Activated naive CD4-positive, alpha-beta T cell treated with anti-CD3 and anti-CD28 coated beads, Interleukin-2, amount 50 U/mL, for 24 hours (primary cell): ENCODE results near the gene ILDR1.

ENCODE experiments used
- H3K27ac Mint-ChIP-seq: one replicate; pipeline ENCODE4 v1.8.0; 2021; ENCODE audit warnings: mild to moderate bottlenecking, mixed read lengths
- H3K27me3 Mint-ChIP-seq: one replicate; pipeline ENCODE4 v1.8.0; 2021; ENCODE audit warnings: mixed read lengths
- H3K36me3 Mint-ChIP-seq: one replicate; pipeline ENCODE4 v1.8.0; 2021; ENCODE audit warnings: mixed read lengths
- H3K4me1 Mint-ChIP-seq: one replicate; pipeline ENCODE4 v1.8.0; 2021; ENCODE audit warnings: mixed read lengths
- H3K4me3 Mint-ChIP-seq: one replicate; pipeline ENCODE4 v1.8.0; 2021; ENCODE audit warnings: mild to moderate bottlenecking, mixed read lengths
- H3K9me3 Mint-ChIP-seq: one replicate; pipeline ENCODE4 v1.8.0; 2021; ENCODE audit warnings: mixed read lengths

The ILDR1 gene

DNA sequence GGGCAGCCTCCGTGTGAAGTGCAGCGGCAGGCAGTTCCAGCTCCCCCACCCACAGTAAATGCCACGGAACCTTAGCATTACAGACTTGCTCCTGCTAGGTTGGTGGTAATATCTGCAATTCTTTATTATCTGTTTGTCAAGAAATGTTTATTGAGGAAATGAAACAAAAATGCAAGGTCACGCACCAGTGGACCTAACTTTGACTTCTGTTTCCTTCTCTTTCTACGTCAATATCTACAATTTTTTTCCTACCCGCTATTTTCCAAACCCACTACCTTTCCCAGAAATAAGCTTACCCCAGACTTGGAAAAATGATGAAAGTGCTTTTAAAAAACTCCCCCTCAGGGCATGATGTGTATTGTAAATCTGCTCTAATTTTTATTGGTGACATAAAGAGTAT, 18.9 kb downstream of the ILDR1 start:
- H3K36me3 Mint-ChIP-seq = no peaks in the 10 kb centered on the region
- H3K4me3 Mint-ChIP-seq = no peak overlapping the region
- no peak overlapping the region for H3K27ac Mint-ChIP-seq
- H3K9me3 Mint-ChIP-seq = no peaks in the 10 kb centered on the region
- H3K27me3 Mint-ChIP-seq = peaks cover 4% of the 10 kb centered on the region
- no peaks in the 10 kb centered on the region for H3K4me1 Mint-ChIP-seq

DNA sequence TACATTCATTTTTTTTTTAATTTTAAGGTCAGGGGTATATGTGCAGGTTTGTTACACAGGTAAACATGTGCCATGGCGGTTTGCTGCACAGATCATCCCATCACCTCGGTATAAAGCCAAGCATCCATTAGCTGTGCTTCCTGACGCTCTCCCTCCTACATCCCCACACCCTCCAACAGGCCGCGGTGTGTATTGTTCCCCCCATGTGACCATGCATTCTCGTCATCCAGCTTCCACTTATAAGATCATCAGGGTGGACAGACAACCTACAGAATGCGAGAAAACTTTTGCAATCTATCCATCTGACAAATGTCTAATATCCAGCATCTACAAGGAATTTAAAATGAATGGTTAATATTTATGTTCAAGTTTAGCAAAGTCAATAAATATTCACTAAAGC, 19.4 kb downstream of the ILDR1 start:
- Mint-ChIP-seq H3K9me3 (no peaks in the 10 kb centered on the region), H3K4me3 (no peak overlapping the region), H3K4me1 (no peaks in the 10 kb centered on the region), H3K36me3 (no peaks in the 10 kb centered on the region), H3K27ac (no peak overlapping the region), H3K27me3 (peaks cover 4% of the 10 kb centered on the region)

DNA sequence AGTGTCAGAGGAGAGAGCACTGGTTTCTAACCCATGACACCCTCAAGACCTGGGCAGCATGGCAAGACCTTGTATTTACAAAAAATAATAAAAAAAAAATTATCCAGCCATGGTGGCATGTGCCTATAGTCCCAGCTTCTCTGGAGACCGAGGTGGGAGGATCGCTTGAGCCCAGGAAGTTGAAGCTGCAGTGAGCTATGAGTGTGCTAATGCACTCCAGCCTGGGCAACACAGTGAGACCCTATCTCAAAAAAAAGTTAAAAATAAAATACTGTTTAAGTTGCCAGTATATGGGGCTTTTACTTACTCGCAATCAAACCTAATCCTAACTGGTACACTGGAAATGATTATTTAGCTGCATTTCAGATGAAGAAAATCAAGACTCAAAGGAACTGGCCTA, 20.2 kb downstream of the ILDR1 start:
- H3K27me3 Mint-ChIP-seq = peaks cover 4% of the 10 kb centered on the region
- H3K4me3 Mint-ChIP-seq = no peak overlapping the region
- no peaks in the 10 kb centered on the region for H3K9me3 Mint-ChIP-seq
- no peak overlapping the region for H3K27ac Mint-ChIP-seq
- H3K36me3 Mint-ChIP-seq = no peaks in the 10 kb centered on the region
- H3K4me1 Mint-ChIP-seq = no peaks in the 10 kb centered on the region

DNA sequence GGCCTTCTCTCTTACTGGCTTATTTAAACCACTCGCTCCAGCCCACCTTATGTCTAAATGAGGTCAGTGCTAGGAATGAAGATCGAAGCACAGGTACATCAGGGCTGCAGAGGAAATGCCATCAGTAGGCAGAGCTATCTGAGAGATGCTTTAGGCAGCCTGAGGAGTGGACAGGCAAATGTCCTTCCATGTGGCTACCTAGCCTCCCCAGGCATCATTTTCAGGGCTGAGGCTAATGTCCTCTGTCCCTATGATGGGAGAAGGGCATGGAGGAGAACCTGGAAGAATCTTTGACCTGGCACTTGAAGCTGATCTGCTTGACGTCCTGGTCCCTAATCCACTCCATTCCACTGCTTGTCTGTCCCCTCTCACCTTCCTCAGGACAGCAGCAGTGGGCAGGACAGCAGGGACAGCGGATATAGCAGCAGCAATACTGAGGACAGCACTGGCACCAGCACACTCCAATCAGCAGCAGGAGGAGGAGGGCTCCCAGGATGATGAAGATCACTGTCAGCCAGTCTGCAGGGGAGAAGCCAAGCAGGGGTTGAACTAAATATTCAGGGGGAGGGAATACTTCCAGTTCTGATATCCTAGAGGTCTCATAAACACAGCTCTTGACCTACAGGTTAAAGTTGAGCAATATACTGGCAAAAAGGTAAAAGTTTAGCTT, 21.0 kb downstream of the ILDR1 start:
- Mint-ChIP-seq H3K9me3 (no peaks in the 10 kb centered on the region), H3K4me1 (no peaks in the 10 kb centered on the region), H3K27ac (no peak overlapping the region), H3K36me3 (no peaks in the 10 kb centered on the region), H3K27me3 (peaks cover 4% of the 10 kb centered on the region), H3K4me3 (no peak overlapping the region)

DNA sequence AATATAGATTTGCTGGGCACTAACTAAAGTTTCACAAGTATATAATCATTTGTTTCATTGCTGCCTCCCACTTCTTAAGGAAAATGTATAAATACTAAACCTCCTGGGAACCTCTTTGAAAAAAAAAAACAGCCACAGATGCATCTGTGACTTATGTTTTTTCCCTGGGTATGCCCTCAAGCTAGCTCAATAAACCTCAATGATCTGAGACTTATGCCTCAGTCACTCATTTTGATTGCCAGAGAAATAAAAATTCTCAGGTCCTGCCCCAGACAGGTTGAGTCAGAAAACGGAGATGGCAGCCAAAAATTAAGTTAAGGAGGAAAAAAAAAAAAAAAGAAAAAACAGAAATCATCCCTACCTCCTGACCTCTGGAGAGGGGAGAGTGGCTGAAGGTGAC, 22.1 kb downstream of the ILDR1 start:
- peaks cover 4% of the 10 kb centered on the region for H3K27me3 Mint-ChIP-seq
- no peaks in the 10 kb centered on the region for H3K36me3 Mint-ChIP-seq
- no peak overlapping the region for H3K4me3 Mint-ChIP-seq
- H3K9me3 Mint-ChIP-seq = no peaks in the 10 kb centered on the region
- H3K4me1 Mint-ChIP-seq = no peaks in the 10 kb centered on the region
- H3K27ac Mint-ChIP-seq = no peak overlapping the region

DNA sequence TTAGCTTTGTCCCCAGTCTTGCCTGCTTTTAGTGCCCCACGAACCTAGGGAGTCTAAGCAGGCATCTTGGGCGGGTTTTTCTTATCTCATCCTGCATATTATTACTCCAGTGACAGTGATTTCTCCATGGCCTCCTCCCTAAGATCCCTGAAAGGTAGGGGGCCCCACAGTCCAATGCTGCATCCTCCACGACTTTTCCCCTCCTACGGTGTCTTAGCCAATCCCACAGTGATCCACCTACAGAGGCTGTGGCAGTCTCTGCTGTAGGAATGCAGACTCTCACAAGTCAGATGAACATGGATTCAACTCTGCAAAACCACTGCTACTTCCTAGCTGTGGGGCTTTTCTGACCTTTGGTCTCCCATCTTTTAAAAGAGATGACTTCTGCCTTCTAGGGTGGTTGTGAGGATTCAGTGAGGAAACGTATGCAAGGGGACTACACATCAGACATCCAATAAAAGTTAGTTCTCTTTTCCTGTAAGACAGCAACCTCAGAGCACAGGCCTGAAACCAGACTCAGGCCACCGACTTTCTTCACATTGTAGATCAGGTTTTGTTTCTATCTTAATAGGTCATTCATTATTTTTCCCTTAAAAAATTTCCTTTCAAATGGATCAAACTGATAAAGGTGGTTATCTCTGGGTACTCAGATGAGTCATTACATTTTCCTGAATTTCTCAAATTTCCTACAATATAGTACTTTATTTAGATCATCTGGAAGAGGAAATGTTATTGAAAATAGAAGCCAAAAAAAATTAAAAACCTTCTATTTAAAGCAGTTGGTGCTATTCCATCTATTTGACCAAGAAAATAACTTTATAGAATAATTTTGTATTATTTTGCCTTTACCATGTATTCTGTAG, 23.2 kb downstream of the ILDR1 start:
- H3K27ac Mint-ChIP-seq = no peak overlapping the region

DNA sequence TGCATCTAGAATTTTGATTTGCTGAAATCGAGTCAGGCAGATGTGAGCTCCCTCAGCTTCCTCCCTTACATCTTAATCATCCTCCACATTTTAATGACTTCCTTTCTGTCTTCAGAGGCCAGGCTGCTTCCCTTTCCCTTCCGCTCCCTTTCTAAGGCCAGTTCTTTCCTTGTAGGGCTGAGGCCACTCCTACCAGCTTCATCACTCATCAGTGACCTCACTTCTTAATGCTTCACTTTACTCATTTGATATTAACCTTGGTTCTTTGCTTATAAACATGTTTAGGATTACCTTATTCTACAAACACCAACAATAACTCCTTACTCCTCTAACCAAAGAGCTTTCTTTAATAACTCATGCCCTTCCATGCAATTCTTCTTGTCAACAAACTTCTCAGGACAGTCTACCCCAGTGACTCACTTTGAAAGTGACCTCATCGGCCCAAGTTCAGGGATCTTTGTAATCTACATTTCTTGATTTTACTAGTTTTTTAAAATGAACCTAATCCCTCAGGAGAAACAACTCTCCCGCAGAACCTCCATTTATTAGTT, 23.9 kb downstream of the ILDR1 start:
- Mint-ChIP-seq H3K27me3 (no peaks in the 10 kb centered on the region), H3K4me1 (no peaks in the 10 kb centered on the region), H3K9me3 (no peaks in the 10 kb centered on the region), H3K4me3 (no peak overlapping the region), H3K27ac (no peak overlapping the region), H3K36me3 (no peaks in the 10 kb centered on the region)

More for the DNA sequence above, 23.2 kb downstream of the ILDR1 start:
- Mint-ChIP-seq H3K4me1 (no peaks in the 10 kb centered on the region), H3K36me3 (no peaks in the 10 kb centered on the region), H3K27me3 (peaks cover 4% of the 10 kb centered on the region), H3K4me3 (no peak overlapping the region), H3K9me3 (no peaks in the 10 kb centered on the region)

DNA sequence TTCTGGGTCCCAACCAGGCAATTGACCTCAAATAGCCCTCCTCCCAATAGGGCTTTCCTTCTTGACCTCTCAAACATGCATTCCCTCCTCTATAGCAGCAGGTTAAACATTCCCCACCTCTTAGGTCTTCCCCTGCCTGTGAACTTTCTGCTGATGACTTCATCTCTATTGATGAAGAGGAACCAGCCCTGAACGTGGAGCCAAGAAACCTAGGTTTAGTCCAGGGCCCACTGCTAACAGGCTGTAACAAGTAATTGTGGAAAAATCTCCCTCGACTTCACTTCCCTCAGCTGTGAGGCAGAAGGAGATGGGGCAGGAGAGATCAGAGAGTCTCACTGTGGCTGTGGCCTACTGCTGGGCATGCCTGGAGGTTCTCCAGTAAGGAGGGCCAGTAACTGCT, 24.7 kb downstream of the ILDR1 start:
- no peaks in the 10 kb centered on the region for H3K9me3 Mint-ChIP-seq
- no peaks in the 10 kb centered on the region for H3K36me3 Mint-ChIP-seq
- no peak overlapping the region for H3K27ac Mint-ChIP-seq
- no peaks in the 10 kb centered on the region for H3K4me1 Mint-ChIP-seq
- no peak overlapping the region for H3K4me3 Mint-ChIP-seq
- H3K27me3 Mint-ChIP-seq = no peaks in the 10 kb centered on the region

DNA sequence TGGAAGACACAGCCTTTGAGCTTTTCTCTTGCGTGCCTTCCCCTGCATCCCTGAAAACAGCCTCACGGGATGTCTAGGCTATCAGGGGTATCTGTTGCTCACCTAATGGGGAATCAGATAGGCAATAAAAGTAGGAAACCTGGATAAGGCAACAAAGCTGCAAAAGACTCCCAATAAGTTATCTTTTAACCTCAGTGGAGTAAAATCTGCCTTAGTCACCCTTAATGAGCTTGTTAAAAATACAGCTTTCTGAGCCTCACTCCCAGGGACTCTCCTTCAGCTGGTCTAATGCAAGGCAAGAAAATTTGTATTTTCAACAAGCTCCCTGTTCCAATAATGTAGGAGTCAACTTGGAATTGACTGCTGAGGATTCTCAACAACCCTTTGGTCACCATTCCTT, 25.6 kb downstream of the ILDR1 start:
- Mint-ChIP-seq H3K4me3 (no peak overlapping the region), H3K27me3 (no peaks in the 10 kb centered on the region), H3K9me3 (no peaks in the 10 kb centered on the region), H3K36me3 (no peaks in the 10 kb centered on the region), H3K27ac (no peak overlapping the region), H3K4me1 (no peaks in the 10 kb centered on the region)

DNA sequence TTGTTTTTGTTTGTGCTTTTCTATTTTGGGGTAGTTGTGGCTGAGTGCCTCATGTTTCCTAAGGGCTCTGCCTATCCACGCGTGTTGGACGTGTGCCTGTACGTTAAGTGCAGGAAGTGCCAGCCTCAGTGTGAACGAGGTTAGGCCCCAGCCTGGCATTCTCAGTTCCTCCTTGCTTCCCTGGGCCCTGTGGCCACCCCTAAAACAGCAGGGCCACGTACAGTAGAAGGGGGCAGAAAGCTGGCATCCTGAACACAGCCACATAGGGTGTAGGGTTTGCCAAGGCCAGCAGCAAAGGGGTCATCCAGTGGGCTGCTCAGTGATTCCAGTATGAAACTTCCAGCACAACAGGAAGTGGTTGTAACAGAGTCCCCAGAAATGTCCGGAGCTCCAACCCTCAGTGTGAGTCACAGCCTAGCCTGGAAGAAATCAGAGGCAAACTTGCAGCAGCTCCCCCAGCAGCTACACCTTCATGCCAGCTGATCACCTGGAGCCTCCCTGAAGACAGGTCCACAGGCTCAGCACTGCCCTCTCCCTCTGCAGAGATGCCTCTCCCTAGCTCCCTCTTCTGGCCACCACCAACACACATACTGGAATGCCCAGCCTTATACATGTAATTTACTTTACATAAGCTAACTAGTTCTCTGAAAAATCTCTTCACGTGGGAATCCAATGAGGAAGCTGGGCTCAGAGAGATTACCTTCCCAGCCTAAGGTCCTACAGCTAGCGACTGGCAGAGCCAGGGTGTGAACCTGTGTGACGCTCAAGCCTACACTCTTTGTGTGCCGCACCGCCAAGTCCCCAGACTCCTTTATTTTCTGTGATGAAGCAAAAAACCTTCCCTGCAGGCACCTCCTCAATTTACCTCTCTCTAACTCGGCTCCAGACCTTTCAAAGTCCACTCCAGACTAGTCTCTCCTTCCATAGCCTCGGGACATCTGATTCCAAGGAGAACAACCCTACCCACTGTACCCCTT, 26.6 kb downstream of the ILDR1 start:
- no peaks in the 10 kb centered on the region for H3K36me3 Mint-ChIP-seq
- H3K9me3 Mint-ChIP-seq = no peaks in the 10 kb centered on the region
- H3K4me3 Mint-ChIP-seq = no peak overlapping the region
- no peaks in the 10 kb centered on the region for H3K27me3 Mint-ChIP-seq
- H3K27ac Mint-ChIP-seq = no peak overlapping the region
- H3K4me1 Mint-ChIP-seq = no peaks in the 10 kb centered on the region

DNA sequence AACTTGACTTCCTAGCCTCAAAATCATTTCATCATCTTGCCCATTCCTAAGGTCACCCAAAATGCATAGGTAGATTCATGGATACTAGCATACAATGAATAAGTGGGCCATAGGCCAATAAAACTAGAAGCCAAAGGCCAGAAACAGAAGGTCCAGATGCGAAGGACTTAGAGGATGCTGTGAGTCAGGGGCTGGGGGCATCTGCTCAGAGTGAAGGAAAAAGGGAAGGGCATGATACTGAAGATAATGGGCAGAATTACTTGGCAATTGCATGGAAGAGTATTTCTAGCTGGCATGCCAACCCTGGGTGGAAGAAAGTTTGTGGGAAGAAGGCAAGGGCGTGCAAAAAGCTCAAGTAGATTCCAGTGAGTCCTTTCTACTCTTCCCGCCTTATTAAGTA, 27.5 kb downstream of the ILDR1 start:
- no peaks in the 10 kb centered on the region for H3K9me3 Mint-ChIP-seq
- no peaks in the 10 kb centered on the region for H3K27me3 Mint-ChIP-seq
- no peaks in the 10 kb centered on the region for H3K4me1 Mint-ChIP-seq
- no peaks in the 10 kb centered on the region for H3K36me3 Mint-ChIP-seq
- no peak overlapping the region for H3K4me3 Mint-ChIP-seq
- no peak overlapping the region for H3K27ac Mint-ChIP-seq

DNA sequence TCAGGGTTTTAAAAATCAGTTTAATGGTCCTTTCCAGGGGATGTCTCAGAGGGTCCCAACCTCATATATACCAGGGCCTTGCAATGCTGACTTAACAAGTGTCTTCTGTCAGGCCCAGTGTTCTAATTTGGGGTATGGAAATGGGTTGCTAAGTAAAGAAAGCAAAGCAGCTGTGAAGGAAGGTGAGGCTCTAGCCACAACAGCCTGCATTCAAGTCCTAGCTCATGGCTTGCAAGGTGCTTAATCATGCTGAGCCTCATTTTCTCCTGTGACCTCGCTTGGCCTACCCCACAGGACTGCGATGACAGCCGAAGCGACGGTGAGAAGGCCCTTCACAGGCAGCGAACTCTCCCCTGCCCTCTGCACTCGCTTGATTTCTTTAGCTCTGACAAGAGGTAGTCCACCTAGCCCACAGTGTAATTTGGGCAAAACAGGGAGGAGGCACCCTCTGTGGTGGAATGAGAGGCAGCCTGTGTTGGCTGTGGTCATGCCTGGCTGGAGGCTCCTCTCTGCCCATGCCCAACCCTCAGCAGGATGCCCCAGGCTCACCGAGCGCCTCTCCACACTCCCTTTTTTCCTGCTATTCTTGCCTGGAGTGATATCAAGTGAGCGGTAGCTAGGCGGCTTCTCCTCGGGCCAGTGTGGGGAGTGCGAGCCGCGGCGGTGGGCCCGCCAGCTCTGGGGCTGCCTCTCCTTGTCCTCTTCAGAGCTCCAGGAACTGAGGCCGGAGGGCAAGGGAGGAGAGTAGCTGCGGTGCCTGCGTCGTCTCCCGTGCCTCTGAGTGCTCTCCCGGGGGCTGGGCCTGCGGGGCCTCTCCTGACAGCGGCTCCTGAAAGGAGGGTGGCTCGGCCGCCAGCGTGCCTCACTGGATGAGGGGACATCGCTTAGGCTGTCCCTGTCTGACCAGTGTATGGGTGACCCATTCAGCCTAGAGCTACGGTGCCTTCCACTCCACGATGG, 29.2 kb downstream of the ILDR1 start:
- no peak overlapping the region for H3K27ac Mint-ChIP-seq
- no peaks in the 10 kb centered on the region for H3K4me1 Mint-ChIP-seq
- H3K27me3 Mint-ChIP-seq = peaks cover 6% of the 10 kb centered on the region
- H3K4me3 Mint-ChIP-seq = no peak overlapping the region
- no peaks in the 10 kb centered on the region for H3K36me3 Mint-ChIP-seq
- no peaks in the 10 kb centered on the region for H3K9me3 Mint-ChIP-seq

DNA sequence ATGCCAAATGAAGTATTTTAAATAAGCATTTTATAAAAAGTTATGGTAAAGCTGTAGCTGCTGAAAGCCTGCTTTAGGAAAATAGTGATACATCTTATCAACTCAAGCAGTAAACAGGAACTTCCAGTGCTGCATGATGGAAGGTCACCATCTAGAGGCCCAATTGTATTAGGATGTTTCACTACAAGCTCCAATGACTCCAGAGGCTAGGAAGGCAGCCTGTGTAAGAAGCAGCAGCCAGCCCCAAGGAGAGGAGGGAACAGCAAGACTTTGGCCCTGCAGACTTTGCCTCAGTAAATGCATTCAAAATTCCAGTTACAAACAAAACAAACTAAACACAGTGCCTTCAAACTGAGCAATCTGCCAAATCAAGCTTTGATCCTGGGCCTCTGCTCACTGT, 32.1 kb downstream of the ILDR1 start:
- Mint-ChIP-seq H3K27me3 (peaks cover 9% of the 10 kb centered on the region), H3K4me3 (no peak overlapping the region), H3K27ac (no peak overlapping the region), H3K9me3 (peaks cover 6% of the 10 kb centered on the region), H3K36me3 (no peaks in the 10 kb centered on the region), H3K4me1 (no peaks in the 10 kb centered on the region)

DNA sequence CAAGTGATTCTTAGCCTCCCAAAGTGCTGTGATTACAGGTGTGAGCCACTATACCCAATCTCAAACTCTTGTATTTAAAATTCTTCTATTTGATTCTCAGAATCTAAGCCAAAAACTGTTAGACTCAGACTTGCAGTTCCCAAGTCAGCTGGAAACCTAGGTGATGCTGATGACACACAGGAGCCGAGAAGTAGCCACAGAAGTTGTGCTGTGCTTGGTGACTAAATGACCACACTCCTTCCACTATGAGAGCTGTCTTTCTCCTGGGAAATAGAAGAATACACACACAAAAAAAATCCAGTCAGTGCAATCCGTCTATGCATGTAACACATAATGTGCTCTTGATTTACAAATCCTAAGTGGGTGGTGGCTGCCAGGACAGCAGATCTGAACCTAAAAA, 33.9 kb downstream of the ILDR1 start:
- H3K4me3 Mint-ChIP-seq = no peak overlapping the region
- peaks cover 6% of the 10 kb centered on the region for H3K36me3 Mint-ChIP-seq
- peaks cover 15% of the 10 kb centered on the region for H3K27me3 Mint-ChIP-seq
- no peak overlapping the region for H3K27ac Mint-ChIP-seq
- no peaks in the 10 kb centered on the region for H3K4me1 Mint-ChIP-seq
- H3K9me3 Mint-ChIP-seq = peaks cover 24% of the 10 kb centered on the region
